GM18868 (cell line): Measurements from ENCODE around the gene SCAF8.

Experiments used
- ATAC-seq: cut with Tn5 transposase; IDR thresholded peaks from one replicate; pipeline ENCODE4 v1.9.1; 2021; ENCODE audit warnings: mild to moderate bottlenecking, moderate library complexity; ENCODE audit not compliant: unreplicated experiment

Gene SCAF8

DNA sequence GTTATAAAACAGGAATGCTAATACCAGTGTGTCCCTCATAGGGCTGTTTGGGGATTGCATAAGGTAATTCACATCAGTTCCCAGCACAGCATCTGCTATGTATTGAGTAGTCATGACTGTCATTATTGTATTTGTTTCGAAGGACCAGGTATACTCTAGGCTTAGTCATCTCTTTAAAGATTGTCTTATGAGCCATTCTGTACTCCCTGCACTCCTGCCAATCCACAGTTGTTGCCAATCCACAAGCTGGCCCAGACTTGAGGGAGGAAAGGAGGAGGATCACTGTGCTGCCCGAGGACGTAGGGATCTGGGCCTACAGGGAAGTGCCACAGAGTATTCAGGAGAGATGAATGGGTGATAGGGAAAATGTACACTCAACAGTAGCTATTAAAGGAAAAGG, 148.9 kb downstream of the SCAF8 start:
- no peak for ATAC-seq
